WERI-Rb-1 (cell line): Measurements from ENCODE around the gene ZNF610.

Experiments
- DNase-seq: peaks from one replicate; pipeline ENCODE4 v3.0.0-alpha.2; 2020
- H3K27ac ChIP-seq: fragments of 250-450 bp; sonication (Bioruptor Pico); 2 replicates; pipeline ENCODE4 v1.5.1; 2020; ENCODE audit warnings: mild to moderate bottlenecking, moderate library complexity
- H3K27me3 ChIP-seq: fragments of 250-450 bp; sonication (Bioruptor Pico); 2 replicates; pipeline ENCODE4 v1.5.1; 2021; ENCODE audit warnings: mild to moderate bottlenecking, low read depth, moderate library complexity; ENCODE audit not compliant: insufficient read depth, severe bottlenecking
- H3K36me3 ChIP-seq: fragments of 250-450 bp; sonication (Bioruptor Pico); 2 replicates; pipeline ENCODE4 v1.5.1; 2020; ENCODE audit warnings: mild to moderate bottlenecking, moderate library complexity
- H3K4me3 ChIP-seq: 2 replicates; pipeline ENCODE4 v1.5.1; 2011; ENCODE audit warnings: low read depth, mild to moderate bottlenecking, control low read depth, low read length
- H3K9me3 ChIP-seq: fragments of 250-450 bp; sonication (Bioruptor Pico); 2 replicates; pipeline ENCODE4 v1.5.1; 2021; ENCODE audit warnings: mild to moderate bottlenecking, moderate library complexity; ENCODE audit not compliant: severe bottlenecking
- CTCF ChIP-seq: IDR thresholded peaks from 2 replicates; pipeline ENCODE4 v1.5.1; 2011; ENCODE audit warnings: low read depth, mild to moderate bottlenecking, control low read depth, inconsistent platforms, low read length

The ZNF610 gene

GRCh38 chr19:52410276-52410675 lies 74.2 kb downstream of the ZNF610 start:
- H3K9me3 ChIP-seq = peaks cover 2% of the 10 kb centered on the region
- DNase-seq = no peak
- H3K36me3 ChIP-seq = peaks cover 73% of the 10 kb centered on the region

GRCh38 chr19:52415711-52416110 lies 79.7 kb downstream of the ZNF610 start:
- no peaks in the 10 kb centered on the region for H3K27me3 ChIP-seq
- no peak for DNase-seq
- H3K9me3 ChIP-seq = peaks cover 4% of the 10 kb centered on the region
- no peak overlapping the region for H3K27ac ChIP-seq
- peaks cover 20% of the 10 kb centered on the region for H3K36me3 ChIP-seq
- H3K4me3 ChIP-seq = no peak overlapping the region
- no peak for TF ChIP-seq CTCF

More at GRCh38 chr19:52410276-52410675, 74.2 kb downstream of the ZNF610 start:
- H3K27me3 ChIP-seq = no peaks in the 10 kb centered on the region
- H3K27ac ChIP-seq = no peak overlapping the region
- no peak for TF ChIP-seq CTCF
- H3K4me3 ChIP-seq = no peak overlapping the region
